CD14-positive monocyte (primary cell): ENCODE results near the gene ERMAP. TPM values are rescaled to one million over a fixed set of nuclear protein-coding genes. Genes with fewer than 3 reads are reported as not detected.

Experiments used
- DNase-seq, 3 donors: peaks; one replicate each; pipeline ENCODE4 v3.0.0-alpha.2; 2011 to 2022
- H2AFZ ChIP-seq: 2 replicates; pipeline ENCODE4 v1.6.0; 2012; ENCODE audit warnings: mild to moderate bottlenecking, low read depth, low read length, inconsistent platforms; ENCODE audit not compliant: insufficient read depth, poor library complexity, severe bottlenecking
- H3K27ac ChIP-seq, 2 donors: 1 replicate in 1 of 2; 2 replicates in 1 of 2; pipeline ENCODE4 v1.5.1; 2012 to 2013; ENCODE audit warnings: low read length in 2 of 2, control low read depth in 1 of 2, inconsistent platforms in 1 of 2, low read depth in 1 of 2, mild to moderate bottlenecking in 1 of 2
- H3K27me3 ChIP-seq, 2 donors: one replicate each; pipeline versions ENCODE4 v1.6.0 to v1.6.1; 2011 to 2013; ENCODE audit warnings: low read length in 2 of 2; ENCODE audit not compliant: control insufficient read depth in 2 of 2, insufficient read depth in 2 of 2
- H3K36me3 ChIP-seq, 2 donors: replicated peaks in 1 of 2; 1 replicate in 1 of 2; 2 replicates in 1 of 2; pipeline versions ENCODE4 v1.5.1 to v1.6.1; 2012 to 2013; ENCODE audit warnings: low read length in 2 of 2, control low read depth in 1 of 2, inconsistent platforms in 1 of 2, mild to moderate bottlenecking in 1 of 2; ENCODE audit not compliant: insufficient read depth in 2 of 2, control insufficient read depth in 1 of 2
- H3K4me1 ChIP-seq, 2 donors: 1 replicate in 1 of 2; 2 replicates in 1 of 2; pipeline versions ENCODE4 v1.5.1 to v1.6.1; 2012 to 2013; ENCODE audit warnings: low read length in 2 of 2, control low read depth in 1 of 2, inconsistent platforms in 1 of 2, mild to moderate bottlenecking in 1 of 2, moderate library complexity in 1 of 2; ENCODE audit not compliant: insufficient read depth in 2 of 2, control insufficient read depth in 1 of 2
- H3K4me2 ChIP-seq: replicated peaks from 2 replicates; pipeline ENCODE3; 2012; ENCODE audit warnings: low read length, moderate library complexity, mild to moderate bottlenecking; ENCODE audit not compliant: poor library complexity, severe bottlenecking; ENCODE audit errors: extremely low read depth
- H3K4me3 ChIP-seq, 3 experiments: fragments of 200-600 bp in 1 of 3; sonication (generic) in 1 of 3; replicated peaks in 1 of 3; 1 replicate in 2 of 3; 2 replicates in 1 of 3; pipeline ENCODE4 v1.5.1; 2011 to 2013; ENCODE audit warnings: low read length in 3 of 3, mild to moderate bottlenecking in 3 of 3, control low read depth in 2 of 3, low read depth in 2 of 3, inconsistent platforms in 1 of 3, moderate library complexity in 1 of 3
- H3K79me2 ChIP-seq: 2 replicates; pipeline ENCODE4 v1.6.0; 2012; ENCODE audit warnings: mild to moderate bottlenecking, control low read depth, inconsistent platforms, low read length, moderate library complexity; ENCODE audit not compliant: insufficient read depth
- H3K9ac ChIP-seq: 2 replicates; pipeline ENCODE4 v1.6.0; 2017; ENCODE audit warnings: low read length, mild to moderate bottlenecking; ENCODE audit not compliant: insufficient read depth, poor library complexity, severe bottlenecking
- H3K9me3 ChIP-seq, 2 donors: replicated peaks in 1 of 2; 1 replicate in 1 of 2; 2 replicates in 1 of 2; pipeline versions ENCODE4 v1.5.1 to v1.6.1; 2012 to 2013; ENCODE audit warnings: low read length in 2 of 2, control low read depth in 1 of 2; ENCODE audit not compliant: control insufficient read depth in 1 of 2, insufficient read depth in 1 of 2
- H4K20me1 ChIP-seq: 2 replicates; pipeline ENCODE4 v1.6.0; 2012; ENCODE audit warnings: mild to moderate bottlenecking, low read length, control low read depth, moderate library complexity; ENCODE audit not compliant: insufficient read depth
- H3K27ac Mint-ChIP-seq, 7 donors: one replicate each; pipeline ENCODE4 v1.8.0; 2020; ENCODE audit warnings: mild to moderate bottlenecking in 7 of 7, mixed read lengths in 7 of 7, moderate library complexity in 6 of 7, inconsistent platforms in 2 of 7
- H3K27me3 Mint-ChIP-seq, 3 donors: one replicate each; pipeline ENCODE4 v1.8.0; 2021 to 2022; ENCODE audit warnings: low read depth in 3 of 3, mild to moderate bottlenecking in 3 of 3, mixed read lengths in 3 of 3, moderate library complexity in 3 of 3, inconsistent platforms in 1 of 3
- H3K36me3 Mint-ChIP-seq, 2 donors: one replicate each; pipeline ENCODE4 v1.8.0; 2020; ENCODE audit warnings: mixed read lengths in 2 of 2, inconsistent platforms in 1 of 2, mild to moderate bottlenecking in 1 of 2
- H3K4me1 Mint-ChIP-seq: one replicate; pipeline ENCODE4 v1.8.0; 2020; ENCODE audit warnings: mild to moderate bottlenecking, mixed read lengths
- H3K4me3 Mint-ChIP-seq, 2 donors: one replicate each; pipeline ENCODE4 v1.8.0; 2020; ENCODE audit warnings: mild to moderate bottlenecking in 2 of 2, mixed read lengths in 2 of 2, moderate library complexity in 1 of 2
- H3K9me3 Mint-ChIP-seq, 7 donors: one replicate each; pipeline ENCODE4 v1.8.0; 2020 to 2022; ENCODE audit warnings: mixed read lengths in 7 of 7, mild to moderate bottlenecking in 6 of 7, moderate library complexity in 6 of 7, inconsistent platforms in 2 of 7
- CTCF ChIP-seq: fragments of 200-600 bp; IDR thresholded peaks from one replicate; pipeline ENCODE4 v1.8.0; 2022; ENCODE audit warnings: antibody characterized with exemption, mild to moderate bottlenecking
- WGBS: methylation state at CpG from one replicate; pipeline ENCODE4 v1.1.5; 2013; ENCODE audit warnings: missing lambda C conversion rate; ENCODE audit not compliant: insufficient coverage; 5-methylcytosine and 5-hydroxymethylcytosine counted together
- intact Hi-C, 2 donors: fragments of 100-400 bp; cut with micrococcal nuclease; formaldehyde crosslinking; loops; one replicate each; pipeline versions ENCODE4 v1.15.0 to v1.15.1; 2023
- polyA plus RNA-seq, 3 donors: library from polyadenylated mRNA; depleted of rRNA in 1 of 3; unstranded in 2 of 3; stranded (reverse) in 1 of 3; fragments of 300-500 nt in 2 of 3; fragments of >200 nt in 1 of 3; fragmentation: Illumina TruSeq in 2 of 3; gene quantifications; 1 replicate in 2 of 3; 2 replicates in 1 of 3; pipeline ENCODE4 v1.2.3, GENCODE V29; 2012 to 2021

Gene ERMAP
- polyA plus RNA-seq, 3 donors = 6.0 to 22.7 (median 8.4) TPM

- Histone ChIP-seq H3K36me3 (peaks cover 28 to 49% of the 10 kb centered on the region in 2 donors), H3K4me2 (no peak overlapping the region), H3K4me1 (peaks cover 11 to 15% of the 10 kb centered on the region in 2 donors), H3K79me2 (no peaks in the 10 kb centered on the region), H3K27me3 (no peaks in the 10 kb centered on the region), H2AFZ (no peak overlapping the region), H3K4me3 (no peak overlapping the region), H3K27ac (no peak overlapping the region), H3K9ac (no peak overlapping the region), H3K9me3 (no peaks in the 10 kb centered on the region), H4K20me1 (no peaks in the 10 kb centered on the region)
- 100% methylated on average over 1 of the region's 3 CpGs for WGBS
- Mint-ChIP-seq H3K4me1 (peaks cover 15% of the 10 kb centered on the region), H3K27me3 (peaks cover 0 to 2% (median 0%) of the 10 kb centered on the region in 3 donors), H3K27ac (peak overlapping the region in 1 of 7 donors; percentile 26), H3K36me3 (peaks cover 51 to 66% of the 10 kb centered on the region in 2 donors), H3K9me3 (peaks cover 0 to 2% (median 0%) of the 10 kb centered on the region in 7 donors), H3K4me3 (no peak overlapping the region)
- intact Hi-C loops = no loop called here
- no peak for DNase-seq
- TF ChIP-seq CTCF = no peak
Observed at GRCh38 chr1:42832641-42833240, 15.8 kb downstream of the ERMAP start.

- peak overlapping the region in 1 of 2 donors; percentile 15 for H3K4me3 Mint-ChIP-seq
- DNase-seq = peak in 2 of 3 donors; percentile 14 to 29
- H3K27ac Mint-ChIP-seq = peak overlapping the region; percentile 20 to 84 (median 68)
- intact Hi-C loops = no loop called here
- H3K9me3 Mint-ChIP-seq = peaks cover 0 to 2% (median 0%) of the 10 kb centered on the region in 7 donors
- H3K27me3 ChIP-seq = no peaks in the 10 kb centered on the region
- H3K9me3 ChIP-seq = no peaks in the 10 kb centered on the region
- no peak overlapping the region for H3K4me2 ChIP-seq
- peak overlapping the region; percentile 24 to 61 for H3K27ac ChIP-seq
- peaks cover 22 to 27% of the 10 kb centered on the region in 2 donors for H3K4me1 ChIP-seq
- no peaks in the 10 kb centered on the region for H4K20me1 ChIP-seq
- TF ChIP-seq CTCF = no peak
- H3K36me3 ChIP-seq = peaks cover 23 to 37% of the 10 kb centered on the region in 2 donors
- H3K27me3 Mint-ChIP-seq = no peaks in the 10 kb centered on the region
- no CpG with 5 or more reads among the region's 4 CpGs for WGBS
- peaks cover 46 to 62% of the 10 kb centered on the region in 2 donors for H3K36me3 Mint-ChIP-seq
- no peaks in the 10 kb centered on the region for H3K79me2 ChIP-seq
- H2AFZ ChIP-seq = no peak overlapping the region
- H3K9ac ChIP-seq = no peak overlapping the region
- H3K4me1 Mint-ChIP-seq = peaks cover 27% of the 10 kb centered on the region
- H3K4me3 ChIP-seq = no peak overlapping the region
Observed at GRCh38 chr1:42833981-42834380, 17.1 kb downstream of the ERMAP start.
